Neuronal stem cell (in vitro differentiated cells): Measurements from ENCODE around the gene MARCHF6.
"Not testable (repeated sequence)": the region's sequence is repeated elsewhere in the genome, so short reads cannot be mapped to it uniquely, and the experiment has no call there.

Experiments used
- DNase-seq: peaks from one replicate; pipeline ENCODE4 v3.0.0-alpha.2; 2013; ENCODE audit warnings: low spot score
- H2AFZ ChIP-seq: one replicate; pipeline ENCODE4 v1.6.1; 2013; ENCODE audit warnings: mild to moderate bottlenecking, low read length, inconsistent platforms
- H2AK5ac ChIP-seq: 2 replicates; pipeline ENCODE4 v1.6.1; 2013; ENCODE audit warnings: low read depth, mild to moderate bottlenecking, inconsistent platforms, low read length, moderate library complexity, mixed read lengths
- H2BK120ac ChIP-seq: 2 replicates; pipeline ENCODE4 v1.6.1; 2013; ENCODE audit warnings: low read depth, mild to moderate bottlenecking, inconsistent platforms, low read length, moderate library complexity, mixed read lengths
- H2BK12ac ChIP-seq: one replicate; pipeline ENCODE4 v1.6.1; 2013; ENCODE audit warnings: low read length, inconsistent platforms
- H2BK15ac ChIP-seq: 2 replicates; pipeline ENCODE4 v1.6.1; 2013; ENCODE audit warnings: mild to moderate bottlenecking, low read length, inconsistent platforms, mixed read lengths
- H2BK5ac ChIP-seq: one replicate; pipeline ENCODE4 v1.6.1; 2013; ENCODE audit warnings: inconsistent platforms, mild to moderate bottlenecking, low read length, moderate library complexity
- H3K14ac ChIP-seq: one replicate; pipeline ENCODE4 v1.6.1; 2013; ENCODE audit warnings: low read length, inconsistent platforms
- H3K18ac ChIP-seq: 2 replicates; pipeline ENCODE4 v1.6.1; 2013; ENCODE audit warnings: low read length, inconsistent platforms
- H3K23ac ChIP-seq: 2 replicates; pipeline ENCODE4 v1.6.1; 2013; ENCODE audit warnings: low read depth, mild to moderate bottlenecking, mixed read lengths, low read length, inconsistent platforms; ENCODE audit not compliant: poor library complexity
- H3K27ac ChIP-seq: replicated peaks from 3 replicates; pipeline ENCODE4 v1.5.1; 2013; ENCODE audit warnings: low read length, inconsistent platforms
- H3K27me3 ChIP-seq, 3 experiments: 2 replicates each; pipeline ENCODE4 v1.6.1; 2013; ENCODE audit warnings: low read length in 3 of 3, mild to moderate bottlenecking in 2 of 3, inconsistent platforms in 1 of 3, low read depth in 1 of 3, mixed read lengths in 1 of 3, moderate library complexity in 1 of 3; ENCODE audit not compliant: control insufficient read depth in 3 of 3, insufficient read depth in 3 of 3
- H3K36me3 ChIP-seq, 2 donors: replicated peaks in 1 of 2; 2 replicates each; pipeline ENCODE4 v1.6.1; 2013; ENCODE audit warnings: low read length in 2 of 2; ENCODE audit not compliant: control insufficient read depth in 2 of 2, insufficient read depth in 2 of 2
- H3K4ac ChIP-seq: 2 replicates; pipeline ENCODE4 v1.6.1; 2013; ENCODE audit warnings: inconsistent platforms, mild to moderate bottlenecking, low read length, moderate library complexity
- H3K4me1 ChIP-seq, 2 donors: 1 replicate in 1 of 2; 2 replicates in 1 of 2; pipeline ENCODE4 v1.6.1; 2013; ENCODE audit warnings: low read length in 2 of 2, low read depth in 1 of 2; ENCODE audit not compliant: control insufficient read depth in 2 of 2, insufficient read depth in 1 of 2
- H3K4me2 ChIP-seq: one replicate; pipeline ENCODE4 v1.6.1; 2013; ENCODE audit warnings: mild to moderate bottlenecking, low read length, inconsistent platforms; ENCODE audit not compliant: insufficient read depth, poor library complexity, severe bottlenecking
- H3K4me3 ChIP-seq, 2 donors: 2 replicates each; pipeline ENCODE4 v1.5.1; 2013; ENCODE audit warnings: low read length in 2 of 2, mild to moderate bottlenecking in 2 of 2, inconsistent platforms in 1 of 2, moderate library complexity in 1 of 2
- H3K79me1 ChIP-seq: one replicate; pipeline ENCODE4 v1.6.1; 2013; ENCODE audit warnings: low read depth, mild to moderate bottlenecking, inconsistent platforms, low read length, moderate library complexity
- H3K9ac ChIP-seq: one replicate; pipeline ENCODE4 v1.6.1; 2013; ENCODE audit warnings: mild to moderate bottlenecking, low read depth, low read length, inconsistent platforms; ENCODE audit not compliant: poor library complexity
- H3K9me3 ChIP-seq, 2 donors: replicated peaks in 1 of 2; 2 replicates each; pipeline versions ENCODE3 to v1.6.1; 2013; ENCODE audit warnings: low read length in 2 of 2, mild to moderate bottlenecking in 2 of 2, inconsistent platforms in 1 of 2, low read depth in 1 of 2, mixed read lengths in 1 of 2, moderate library complexity in 1 of 2; ENCODE audit not compliant: control insufficient read depth in 2 of 2, insufficient read depth in 1 of 2
- H4K8ac ChIP-seq: one replicate; pipeline ENCODE4 v1.6.1; 2013; ENCODE audit warnings: low read depth, mild to moderate bottlenecking, inconsistent platforms, low read length, moderate library complexity
- H4K91ac ChIP-seq: one replicate; pipeline ENCODE4 v1.6.1; 2013; ENCODE audit warnings: low read length, low read depth, mild to moderate bottlenecking, inconsistent platforms; ENCODE audit not compliant: poor library complexity
- WGBS, 2 donors: extraction: QIAGEN DNeasy Blood & Tissue Kit; methylation state at CpG; one replicate each; pipeline ENCODE4 v1.1.7; 2013; ENCODE audit warnings: missing lambda C conversion rate in 2 of 2, mixed read lengths in 1 of 2; ENCODE audit not compliant: insufficient read length in 2 of 2, insufficient replicate concordance in 1 of 2; ENCODE audit errors: extremely low coverage in 2 of 2; 5-methylcytosine and 5-hydroxymethylcytosine counted together

Gene MARCHF6

DNA sequence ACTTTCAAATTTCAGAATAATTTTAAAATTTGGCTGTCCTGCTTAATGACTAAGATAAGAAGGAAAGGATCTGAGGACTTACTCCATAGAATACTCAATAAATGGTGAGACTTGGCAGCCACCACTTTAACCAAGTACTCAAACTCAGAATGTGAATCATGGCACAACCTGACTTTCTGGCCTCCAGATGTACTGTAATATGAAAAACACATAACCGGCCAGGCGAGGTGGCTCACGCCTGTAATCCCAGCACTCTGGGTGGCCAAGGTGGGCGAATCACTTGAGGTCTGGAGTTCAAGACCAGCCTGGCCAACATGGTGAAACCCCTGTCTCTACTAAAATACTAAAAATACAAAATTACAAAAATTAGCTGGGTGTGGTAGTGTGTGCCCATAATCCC lies 10.0 kb upstream of the MARCHF6 start:
- no peak overlapping the region for H3K14ac ChIP-seq
- H3K4ac ChIP-seq = no peak overlapping the region
- no peak overlapping the region for H3K23ac ChIP-seq
- H3K9ac ChIP-seq = no peak overlapping the region
- peaks cover 0 to 4% of the 10 kb centered on the region in 2 donors for H3K36me3 ChIP-seq
- H3K4me1 ChIP-seq = peaks cover 12% of the 10 kb centered on the region in 2 donors
- no peak overlapping the region for H2AK5ac ChIP-seq
- no peaks in the 10 kb centered on the region for H3K79me1 ChIP-seq
- peaks cover 0 to 6% of the 10 kb centered on the region in 2 donors for H3K9me3 ChIP-seq
- no peak overlapping the region for H2AFZ ChIP-seq
- H4K8ac ChIP-seq = no peak overlapping the region
- no peak overlapping the region for H2BK12ac ChIP-seq
- no peak overlapping the region for H2BK120ac ChIP-seq
- no peak overlapping the region for H3K18ac ChIP-seq
- H3K4me3 ChIP-seq = no peak overlapping the region
- no peaks in the 10 kb centered on the region for H3K27me3 ChIP-seq
- DNase-seq = no peak
- H2BK15ac ChIP-seq = no peak overlapping the region
- no peak overlapping the region for H2BK5ac ChIP-seq
- no CpG with 5 or more reads among the region's 4 CpGs for WGBS, 2 donors
- H3K27ac ChIP-seq = no peak overlapping the region
- no peak overlapping the region for H3K4me2 ChIP-seq
- H4K91ac ChIP-seq = no peak overlapping the region

GRCh38 chr5:10344461-10345106 lies 8.9 kb upstream of the MARCHF6 start:
- WGBS, 2 donors = no CpG with 5 or more reads among the region's 5 CpGs
- H3K4me2 ChIP-seq, H4K91ac ChIP-seq, H2AFZ ChIP-seq, H3K9ac ChIP-seq, DNase-seq, H3K27me3 ChIP-seq, H3K4me1 ChIP-seq, H2AK5ac ChIP-seq, H2BK12ac ChIP-seq, H3K23ac ChIP-seq, H3K4me3 ChIP-seq, H3K36me3 ChIP-seq, H3K14ac ChIP-seq, H3K4ac ChIP-seq, H3K9me3 ChIP-seq, H3K18ac ChIP-seq, H3K27ac ChIP-seq, H2BK15ac ChIP-seq, H3K79me1 ChIP-seq, H2BK120ac ChIP-seq, H2BK5ac ChIP-seq, H4K8ac ChIP-seq: not testable (repeated sequence)

DNA sequence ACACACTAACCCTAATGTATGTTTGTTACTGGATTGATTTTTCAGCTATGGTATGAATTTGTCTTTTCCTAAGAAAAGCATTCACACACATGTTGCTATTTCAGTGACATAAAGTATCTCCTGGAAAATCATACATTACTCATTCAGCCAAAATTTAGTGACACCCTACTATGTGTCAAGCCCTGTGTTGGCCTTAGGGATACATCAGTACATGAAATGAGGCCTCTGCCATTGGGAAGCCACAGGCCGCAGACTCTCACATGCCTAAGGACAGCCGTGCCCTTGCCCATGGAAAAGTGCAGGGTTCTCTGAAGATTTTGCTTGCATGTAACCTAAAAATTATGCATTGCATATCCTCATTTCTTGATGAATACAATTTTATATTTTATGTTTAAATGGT lies 5.2 kb upstream of the MARCHF6 start:
- Histone ChIP-seq H3K18ac (no peak overlapping the region), H2BK120ac (no peak overlapping the region), H3K14ac (no peak overlapping the region), H3K23ac (no peak overlapping the region), H3K36me3 (no peaks in the 10 kb centered on the region), H3K4me1 (peaks cover 8 to 12% of the 10 kb centered on the region in 2 donors), H3K4me3 (no peak overlapping the region), H2AK5ac (no peak overlapping the region), H2BK5ac (no peak overlapping the region), H4K91ac (no peak overlapping the region), H2BK15ac (no peak overlapping the region), H2AFZ (no peak overlapping the region), H3K79me1 (no peaks in the 10 kb centered on the region), H3K27ac (no peak overlapping the region), H3K27me3 (no peaks in the 10 kb centered on the region), H4K8ac (no peak overlapping the region), H3K4me2 (no peak overlapping the region), H3K9ac (no peak overlapping the region), H3K9me3 (peaks cover 0 to 3% of the 10 kb centered on the region in 2 donors), H3K4ac (no peak overlapping the region), H2BK12ac (no peak overlapping the region)
- no CpG with 5 or more reads among the region's 2 CpGs for whole genome bisulfite sequencing, 2 donors
- DNase-seq = no peak

GRCh38 chr5:10351199-10351905 lies 2.1 kb upstream of the MARCHF6 start:
- WGBS, 2 donors = no CpG with 5 or more reads among the region's 6 CpGs
- Histone ChIP-seq H3K27me3 (no peaks in the 10 kb centered on the region), H3K27ac (no peak overlapping the region)

More at GRCh38 chr5:10351199-10351905, 2.1 kb upstream of the MARCHF6 start:
- H4K91ac ChIP-seq = no peak overlapping the region
- no peak overlapping the region for H2AFZ ChIP-seq
- H2BK12ac ChIP-seq = no peak overlapping the region
- H3K23ac ChIP-seq = no peak overlapping the region
- H3K4me3 ChIP-seq = no peak overlapping the region
- no peak overlapping the region for H2BK5ac ChIP-seq
- H2BK15ac ChIP-seq = no peak overlapping the region
- peaks cover 8 to 15% of the 10 kb centered on the region in 2 donors for H3K4me1 ChIP-seq
- H3K79me1 ChIP-seq = no peaks in the 10 kb centered on the region
- no peak overlapping the region for H3K18ac ChIP-seq
- H2AK5ac ChIP-seq = no peak overlapping the region
- H3K14ac ChIP-seq = no peak overlapping the region
- no peak overlapping the region for H3K9ac ChIP-seq
- H4K8ac ChIP-seq = no peak overlapping the region
- H2BK120ac ChIP-seq = no peak overlapping the region
- DNase-seq = no peak
- no peaks in the 10 kb centered on the region for H3K9me3 ChIP-seq
- peaks cover 0 to 8% of the 10 kb centered on the region in 2 donors for H3K36me3 ChIP-seq
- no peak overlapping the region for H3K4me2 ChIP-seq
- no peak overlapping the region for H3K4ac ChIP-seq
